Caki2 (cell line): Measurements from ENCODE around the gene DNAJB2. TPM values are rescaled to one million over a fixed set of nuclear protein-coding genes. Genes with fewer than 3 reads are reported as not detected.
A peak's percentile ranks its signal among the peaks of the same experiment; 100 is the strongest.

Source experiments
- DNase-seq: peaks from one replicate; pipeline ENCODE4 v3.0.0-alpha.2; 2015; ENCODE audit warnings: low read depth
- in situ Hi-C: cut with HindIII; loops from 2 replicates; pipeline ENCODE4 v1.10.0; 2016; ENCODE audit warnings: low sequenced_read_pairs, low pct_unique_long_range_greater_than_20kb, mixed read lengths
- total RNA-seq: library from RNA; depleted of rRNA; stranded (reverse); fragments of >200 nt; shearing (Covaris generic); gene quantifications from 2 replicates; pipeline ENCODE4 v1.2.3, GENCODE V29; 2014; ENCODE audit warnings: low replicate concordance; rRNA removed

DNAJB2 gene
- total RNA-seq, 1 experiment from 2014 or later, result 50.6 TPM

DNA sequence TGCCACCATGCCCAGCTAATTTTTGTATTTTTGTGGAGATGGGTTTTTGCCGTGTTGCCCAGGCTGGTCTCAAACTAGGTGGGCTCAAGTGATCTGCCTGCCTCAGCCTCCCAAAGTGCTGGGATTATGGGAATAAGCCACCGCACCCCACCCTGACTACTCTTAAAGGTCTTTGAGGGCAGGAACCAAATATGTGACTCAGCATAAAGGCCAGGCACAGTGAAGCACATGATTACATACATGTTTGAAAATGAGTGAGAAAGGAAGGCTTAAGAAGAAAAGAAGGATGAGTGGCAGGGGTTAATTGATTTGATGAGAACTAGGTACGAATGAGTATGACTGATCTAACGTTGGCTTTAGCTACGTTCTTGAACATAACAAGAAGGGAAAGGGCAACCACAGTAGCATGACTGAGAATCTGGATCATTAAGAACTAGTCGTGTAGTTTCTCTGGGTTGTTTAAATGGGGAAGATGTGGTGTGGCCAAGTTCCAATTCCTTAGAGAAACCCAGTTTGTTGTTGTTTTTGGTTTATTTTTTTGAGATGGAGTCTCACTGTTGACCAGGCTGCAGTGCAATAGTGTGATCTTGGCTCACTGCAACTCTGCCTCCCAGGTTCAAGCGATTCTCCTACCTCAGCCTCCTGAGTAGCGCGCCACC lies 46.6 kb downstream of the DNAJB2 start:
- DNase-seq, result no peak
- in situ Hi-C loops, result no loop called here

DNA sequence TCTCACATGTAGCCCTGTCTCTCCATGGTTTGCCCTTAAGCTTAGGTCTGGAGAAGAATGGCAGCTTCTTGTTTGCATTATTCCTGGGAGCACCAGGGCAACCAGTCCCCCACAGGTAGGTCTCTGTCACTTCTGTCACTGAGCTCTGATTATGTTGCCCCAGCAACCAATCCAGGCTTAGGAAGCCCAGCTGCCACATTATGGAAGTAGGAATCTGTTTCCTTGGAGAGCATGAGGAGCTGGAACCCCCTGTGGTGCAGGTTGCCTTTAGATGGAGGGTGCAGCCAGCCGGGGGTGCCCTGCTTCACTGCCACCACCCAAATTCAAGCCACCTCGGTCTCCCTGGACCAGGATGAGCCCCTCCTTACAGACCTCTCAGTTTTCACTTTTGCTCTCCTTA lies 48.6 kb downstream of the DNAJB2 start:
- in situ Hi-C loops, result no loop called here
- DNase-seq, result no peak

DNA sequence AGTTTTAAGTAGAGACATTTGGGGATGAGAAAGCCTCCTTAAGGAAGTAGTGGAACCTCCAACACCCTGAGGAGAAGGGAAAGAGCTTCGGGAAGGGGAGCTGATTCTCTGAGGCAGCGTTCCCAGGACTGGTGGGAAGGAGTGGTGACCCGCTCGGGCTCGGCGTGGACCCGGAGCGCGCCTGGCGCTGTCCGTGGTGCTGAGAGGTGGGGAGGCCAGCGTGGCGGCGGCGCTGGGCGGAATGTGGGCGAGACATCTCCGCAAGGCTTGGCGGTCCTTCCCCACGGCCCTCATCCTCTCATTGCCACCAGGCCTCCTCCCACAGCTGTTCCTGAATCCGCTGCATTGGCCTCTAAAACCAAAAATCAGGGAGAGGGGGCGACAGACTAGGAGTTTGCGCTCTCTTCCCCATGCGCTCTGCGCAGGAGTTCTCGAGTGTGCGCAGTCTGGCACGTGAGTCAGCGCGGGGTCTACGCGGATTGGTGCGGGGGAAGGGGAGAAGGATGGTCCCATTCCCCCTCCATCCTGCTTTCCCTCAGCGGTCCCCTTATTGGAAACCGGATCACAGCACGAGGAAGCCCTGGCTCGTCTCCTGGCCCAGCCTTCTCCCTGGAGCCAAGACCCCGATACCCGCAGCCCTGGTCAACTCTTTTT lies 52.5 kb downstream of the DNAJB2 start:
- DNase-seq, result peak; percentile 19
- in situ Hi-C loops, result no loop called here

DNA sequence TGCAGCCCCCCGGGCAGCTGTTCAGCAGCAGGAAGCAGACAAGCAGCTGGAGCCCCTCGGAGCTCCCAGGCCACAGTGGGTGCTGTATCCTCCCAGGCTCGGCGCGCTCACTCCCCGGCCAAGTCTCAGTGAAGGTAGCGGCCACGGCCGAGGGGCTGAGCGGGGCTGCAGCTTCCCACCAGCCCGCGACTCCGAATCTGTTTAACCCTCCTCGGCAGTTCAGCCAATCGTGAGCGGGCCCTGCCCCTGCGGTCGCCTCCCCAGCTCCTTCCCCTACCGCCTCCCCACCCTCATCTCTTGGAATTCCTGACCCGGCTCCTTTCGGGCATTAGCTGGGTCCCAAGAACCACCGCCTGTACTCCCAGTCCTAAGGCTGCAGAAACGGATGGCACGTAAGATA lies 53.4 kb downstream of the DNAJB2 start, which contains the start of gene RESP18:
Gene RESP18 (minus strand): TSS at position 203 of the 400 bp plus-strand sequence.
- DNase-seq, result no peak
- in situ Hi-C loops, result no loop called here

GRCh38 chr2:219334076-219334475 lies 54.9 kb downstream of the DNAJB2 start:
- in situ Hi-C loops, result no loop called here
- DNase-seq, result no peak

DNA sequence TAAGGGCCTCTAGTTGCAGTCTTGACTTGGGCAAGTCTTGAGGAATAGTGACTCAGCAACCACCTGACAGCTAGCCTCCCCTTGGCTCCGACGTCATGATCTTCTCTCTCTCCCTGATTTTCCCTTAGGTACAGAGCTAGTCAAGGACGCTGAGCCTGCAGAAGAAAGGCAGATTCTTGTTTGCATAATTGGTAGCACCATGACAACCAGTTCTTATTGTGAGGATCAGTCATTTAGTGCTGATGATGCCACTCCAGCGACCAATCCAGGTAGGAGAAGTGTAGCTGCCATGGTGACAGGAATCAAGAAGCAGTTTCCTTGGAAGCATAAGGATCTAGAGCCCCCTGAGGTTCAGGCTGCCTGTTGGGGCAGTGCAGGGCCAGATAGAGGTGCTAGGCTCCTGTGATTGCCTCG lies 56.2 kb downstream of the DNAJB2 start:
- DNase-seq, result peak; percentile 19

More for the DNA sequence above, 56.2 kb downstream of the DNAJB2 start:
- in situ Hi-C loops, result no loop called here

Other genes starting within 250 kb of the DNAJB2 start
- not detected in 2 replicates for gene CFAP65, start 237.8 kb upstream of the DNAJB2 start, total RNA-seq
- not detected in 2 replicates for gene IHH, start 218.4 kb upstream of the DNAJB2 start, total RNA-seq
- 17.4 and 21.5 TPM in 2 replicates for gene NHEJ1, start 118.6 kb upstream of the DNAJB2 start, total RNA-seq
- 0.07 and 0.70 TPM in 2 replicates for gene SLC23A3, start 109.3 kb upstream of the DNAJB2 start, total RNA-seq
- gene CNPPD1, start 102.4 kb upstream of the DNAJB2 start, total RNA-seq, result 24.6 and 28.9 TPM in 2 replicates
- 54.2 and 72.1 TPM in 2 replicates for gene RETREG2, start 101.1 kb upstream of the DNAJB2 start, total RNA-seq
- gene ZFAND2B, start 72.6 kb upstream of the DNAJB2 start, total RNA-seq, result 32.5 and 42.0 TPM in 2 replicates
- gene ABCB6, start 60.4 kb upstream of the DNAJB2 start, total RNA-seq, result 80.0 and 81.7 TPM in 2 replicates
- gene ATG9A, start 49.7 kb upstream of the DNAJB2 start, total RNA-seq, result 18.6 and 39.2 TPM in 2 replicates
- gene ANKZF1, start 49.6 kb upstream of the DNAJB2 start, total RNA-seq, result 20.7 and 45.6 TPM in 2 replicates
- gene GLB1L, start 33.9 kb upstream of the DNAJB2 start, total RNA-seq, result 26.1 and 35.4 TPM in 2 replicates
- gene STK16, start 33.9 kb upstream of the DNAJB2 start, total RNA-seq, result 45.2 and 60.8 TPM in 2 replicates
- gene TUBA4B, start 26.1 kb upstream of the DNAJB2 start, total RNA-seq, result 0.10 TPM in 1 of 2 replicates, not detected in the other
- gene TUBA4A, start 25.4 kb upstream of the DNAJB2 start, total RNA-seq, result 23.9 and 24.9 TPM in 2 replicates
- gene PTPRN, start 30.0 kb downstream of the DNAJB2 start, total RNA-seq, result not detected in 2 replicates
- gene RESP18, start 53.4 kb downstream of the DNAJB2 start, total RNA-seq, result not detected in 2 replicates
- 76.8 and 84.9 TPM in 2 replicates for gene DNPEP, start 108.5 kb downstream of the DNAJB2 start, total RNA-seq
- gene DES, start 139.0 kb downstream of the DNAJB2 start, total RNA-seq, result 4.9 TPM in 1 of 2 replicates, not detected in the other
- 8.4 and 22.9 TPM in 2 replicates for gene SPEG, start 155.5 kb downstream of the DNAJB2 start, total RNA-seq
- 88.9 and 95.2 TPM in 2 replicates for gene GMPPA, start 219.5 kb downstream of the DNAJB2 start, total RNA-seq
- gene ASIC4, start 235.1 kb downstream of the DNAJB2 start, total RNA-seq, result 0.17 and 2.5 TPM in 2 replicates